Endothelial cell of umbilical vein (primary cell): ENCODE measurements around the gene ARL8A. TPM values are rescaled to one million over a fixed set of nuclear protein-coding genes. Genes with fewer than 3 reads are reported as not detected.

Experiments
- BruUV-seq: library from RNA; stranded (reverse); fragments of 400-500 nt; replicated peaks from 2 replicates; lab custom pipeline; 2021; lab: Mats Ljungman, UMichigan
- CTCF ChIA-PET: fragments of 300-600, 350-600 bp; sonication (Branson Sonifier 250); formaldehyde crosslinking; loops from one replicate; lab custom pipeline; 2021; ENCODE audit warnings: antibody characterized with exemption, inconsistent platforms; lab: Charles Lee
- POLR2A ChIA-PET: fragments of 300-600, 350-600 bp; sonication (Branson Sonifier 250); formaldehyde crosslinking; loops from one replicate; lab custom pipeline; 2021; ENCODE audit warnings: antibody characterized with exemption, inconsistent platforms; lab: Charles Lee
- DNase-seq: peaks from one replicate; pipeline ENCODE4 v3.0.0-alpha.2; 2011; ENCODE audit warnings: low read depth, low spot score
- FAIRE-seq: peaks from 2 replicates; lab custom pipeline; 2011; peaks lifted over from hg19 to GRCh38; lab: Jason Lieb, UNC
- H2AFZ ChIP-seq: 2 replicates; pipeline ENCODE4 v1.6.0; 2012; ENCODE audit warnings: low read depth, low read length, control low read depth, inconsistent platforms
- H3K27ac ChIP-seq: 2 replicates; pipeline ENCODE4 v1.5.1; 2011; ENCODE audit warnings: low read depth, mild to moderate bottlenecking, control low read depth, low read length, moderate library complexity; ENCODE audit not compliant: insufficient read depth
- H3K27me3 ChIP-seq, 2 experiments: 2 replicates each; pipeline versions ENCODE4 v1.6.0 to v1.6.1; 2011; ENCODE audit warnings: low read length in 2 of 2, mixed read lengths in 1 of 2; ENCODE audit not compliant: control insufficient read depth in 2 of 2, insufficient read depth in 2 of 2
- H3K36me3 ChIP-seq, 2 experiments: 2 replicates in 1 of 2; 3 replicates in 1 of 2; pipeline ENCODE4 v1.5.1; 2011; ENCODE audit warnings: low read length in 2 of 2, mild to moderate bottlenecking in 1 of 2, moderate library complexity in 1 of 2; ENCODE audit not compliant: control insufficient read depth in 2 of 2, insufficient read depth in 2 of 2; ENCODE audit errors: extremely low read depth in 1 of 2
- H3K4me1 ChIP-seq: 3 replicates; pipeline ENCODE4 v1.5.1; 2011; ENCODE audit warnings: mild to moderate bottlenecking, low read length; ENCODE audit not compliant: control insufficient read depth, insufficient read depth; ENCODE audit errors: extremely low read depth
- H3K4me2 ChIP-seq: 2 replicates; pipeline ENCODE4 v1.6.1; 2011; ENCODE audit warnings: low read length, control low read depth, mixed read lengths; ENCODE audit not compliant: insufficient read depth
- H3K4me3 ChIP-seq, 3 experiments: fragments of 200-600 bp in 1 of 3; sonication (generic), shearing (Covaris generic) in 1 of 3; replicated peaks in 1 of 3; 2 replicates each; pipeline ENCODE4 v1.5.1; 2011 to 2016; ENCODE audit warnings: control low read depth in 3 of 3, low read length in 3 of 3, mild to moderate bottlenecking in 2 of 3, inconsistent platforms in 1 of 3, low read depth in 1 of 3, moderate library complexity in 1 of 3; ENCODE audit not compliant: insufficient read depth in 1 of 3
- H3K79me2 ChIP-seq: 2 replicates; pipeline ENCODE4 v1.6.0; 2012; ENCODE audit warnings: low read length, inconsistent platforms; ENCODE audit not compliant: control insufficient read depth, insufficient read depth
- H3K9ac ChIP-seq: replicated peaks from 2 replicates; pipeline ENCODE3; 2011; ENCODE audit warnings: low read length, control low read depth; ENCODE audit not compliant: insufficient read depth; ENCODE audit errors: extremely low read depth
- H3K9me1 ChIP-seq: replicated peaks from 3 replicates; pipeline ENCODE4 v1.6.0; 2011; ENCODE audit warnings: mild to moderate bottlenecking, low read length; ENCODE audit not compliant: control insufficient read depth, insufficient read depth; ENCODE audit errors: extremely low read depth
- H3K9me3 ChIP-seq: replicated peaks from 2 replicates; pipeline ENCODE4 v1.5.1; 2012; ENCODE audit warnings: low read length, inconsistent platforms; ENCODE audit not compliant: control insufficient read depth, insufficient read depth
- H4K20me1 ChIP-seq: replicated peaks from 2 replicates; pipeline ENCODE3; 2011; ENCODE audit warnings: mild to moderate bottlenecking, low read length; ENCODE audit not compliant: control insufficient read depth, insufficient read depth; ENCODE audit errors: extremely low read depth
- CTCF ChIP-seq, 2 donors: IDR thresholded peaks; 1 replicate in 1 of 2; 2 replicates in 1 of 2; pipeline ENCODE4 v1.5.1; 2011; ENCODE audit warnings: low read length in 2 of 2, mild to moderate bottlenecking in 2 of 2, moderate library complexity in 2 of 2, control low read depth in 1 of 2, inconsistent platforms in 1 of 2, low read depth in 1 of 2; ENCODE audit not compliant: insufficient read depth in 1 of 2; ENCODE audit errors: extremely low read depth in 1 of 2
- JUN ChIP-seq: IDR thresholded peaks from 2 replicates; pipeline ENCODE4 v1.6.1; 2011; ENCODE audit warnings: borderline replicate concordance, low read depth; ENCODE audit not compliant: insufficient read length, insufficient read depth
- dilution Hi-C: fragments of 300-500 bp; cut with MboI; formaldehyde crosslinking; loops from one replicate; pipeline ENCODE4 v1.15.0; 2019; ENCODE audit warnings: low sequenced_read_pairs; ENCODE audit not compliant: extremely low pct_ligation_motif_present
- intact Hi-C: fragments of 100-400 bp; cut with micrococcal nuclease; formaldehyde crosslinking; loops from one replicate; pipeline ENCODE4 v1.10.0; 2022
- polyA plus RNA-seq, 4 experiments: library from polyadenylated mRNA; depleted of rRNA in 3 of 4; stranded (reverse) in 3 of 4; unstranded in 1 of 4; fragments of >200 nt; gene quantifications; 2 replicates each; pipeline versions ENCODE4 v1.2.1 to v1.2.3, GENCODE V29; 2011 to 2012; ENCODE audit warnings: missing spikeins in 1 of 4
- total RNA-seq: library from RNA; stranded (reverse); gene quantifications from 2 replicates; pipeline ENCODE4 v1.2.3, GENCODE V29; 2021

The ARL8A gene
- total and polyA plus RNA-seq, 2 donors (not counting 3 experiments of a cell fraction or from before 2014, with no cell fraction given) = 54.3 to 69.5 TPM

GRCh38 chr1:202160377-202160940 lies 15.9 kb upstream of the ARL8A start, which contains the start of gene PTPN7:
PTPN7 (minus strand) TSS chr1:202160602; CDS start chr1:202159402, 1,200 bp downstream.
- no peak for FAIRE-seq
- peaks cover 8% of the 10 kb centered on the region for H3K4me1 ChIP-seq
- POLR2A ChIA-PET = no interaction called here

More at GRCh38 chr1:202160377-202160940, 15.9 kb upstream of the ARL8A start, which contains the start of gene PTPN7:
- TF ChIP-seq CTCF (IDR thresholded peaks at IDR 0.05; ENCODE audit: extremely low read depth in 1 of 2, insufficient read depth in 1 of 2, low read depth in 1 of 2, low read length in 2 of 2) (peak in 1 of 2 donors; percentile 24), JUN (no peak)
- no peaks in the 10 kb centered on the region for H3K9me1 ChIP-seq
- H3K4me2 ChIP-seq = no peak within 1 kb of the TSS
- H3K9ac ChIP-seq = no peak within 1 kb of the TSS
- H3K9me3 ChIP-seq = no peaks in the 10 kb centered on the region
- H3K36me3 ChIP-seq = no peaks in the 10 kb centered on the region
- no peak within 1 kb of the TSS for H3K27ac ChIP-seq
- no peaks in the 10 kb centered on the region for H3K27me3 ChIP-seq
- dilution Hi-C loops (no loop called here), intact Hi-C loops (no loop called here)
- BruUV-seq = no TSS peak
- no peaks in the 10 kb centered on the region for H4K20me1 ChIP-seq
- no peak for DNase-seq
- H3K4me3 ChIP-seq = no peak within 1 kb of the TSS
- peak within 1 kb of the TSS; percentile 79 for H2AFZ ChIP-seq
- CTCF ChIA-PET = interaction anchor here (1.6 kb wide), 1 partner anchor 17 kb away, joined by 4 read pairs; no protein-coding TSS in a partner anchor
- H3K79me2 ChIP-seq = no peaks in the 10 kb centered on the region
